HG03460 (cell line): ENCODE measurements around the gene SLC4A1AP.

Source experiments
- ATAC-seq: cut with Tn5 transposase; IDR thresholded peaks from one replicate; pipeline ENCODE4 v1.9.1; 2021; ENCODE audit not compliant: unreplicated experiment

The SLC4A1AP gene

GRCh38 chr2:27717070-27717795, 53.5 kb downstream of the SLC4A1AP start:
- no peak for ATAC-seq

DNA sequence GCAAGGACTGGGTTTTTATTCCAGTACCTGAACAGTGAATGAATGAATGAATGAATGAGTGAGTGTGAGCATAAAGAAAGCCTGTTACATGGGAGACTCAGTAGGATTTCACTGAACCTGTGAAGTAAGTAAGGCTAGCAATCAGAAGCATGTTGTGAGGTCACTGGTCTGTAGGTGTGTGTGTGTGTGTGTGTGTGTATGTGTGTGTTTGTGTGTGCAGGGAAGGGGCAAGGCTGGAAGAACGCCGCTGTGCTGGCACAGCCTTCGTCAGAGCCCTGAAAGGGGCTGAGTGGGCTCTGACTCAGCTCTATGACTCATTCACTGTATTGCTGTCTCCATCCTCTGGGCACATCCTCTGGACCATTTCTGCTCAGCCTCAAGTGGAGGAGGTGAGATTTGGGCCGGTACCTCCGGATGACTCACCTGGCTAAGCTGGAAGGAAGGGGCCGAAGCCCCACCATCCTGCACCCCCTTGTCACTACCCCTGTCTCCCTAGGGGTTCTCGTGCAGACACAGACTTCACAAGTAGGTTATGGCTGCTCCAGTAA, 56.4 kb downstream of the SLC4A1AP start:
- ATAC-seq: no peak

DNA sequence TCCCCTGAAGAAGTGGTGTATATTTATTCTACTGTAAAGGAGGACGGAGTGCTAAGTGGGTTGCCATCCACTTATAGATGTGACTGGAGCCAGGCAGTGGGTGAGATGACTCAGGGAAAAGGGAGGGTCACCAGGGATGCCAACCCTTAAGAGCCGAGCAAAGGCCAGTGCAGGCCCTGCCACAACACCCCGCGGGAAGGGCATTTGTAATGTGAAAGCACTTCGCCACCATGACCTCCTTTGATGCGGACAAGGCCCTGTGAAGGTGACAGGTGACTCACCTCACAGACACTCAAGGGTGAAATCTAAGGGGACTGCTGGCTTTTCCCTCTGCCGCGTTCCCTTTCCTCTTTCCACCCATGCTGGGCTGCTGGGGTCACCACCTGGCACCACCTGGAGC, 57.6 kb downstream of the SLC4A1AP start:
- ATAC-seq: no peak

- no peak for ATAC-seq
Observed at GRCh38 chr2:27721884-27722485, 58.3 kb downstream of the SLC4A1AP start.

- no peak for ATAC-seq
Observed at GRCh38 chr2:27723372-27724144, 59.9 kb downstream of the SLC4A1AP start.

DNA sequence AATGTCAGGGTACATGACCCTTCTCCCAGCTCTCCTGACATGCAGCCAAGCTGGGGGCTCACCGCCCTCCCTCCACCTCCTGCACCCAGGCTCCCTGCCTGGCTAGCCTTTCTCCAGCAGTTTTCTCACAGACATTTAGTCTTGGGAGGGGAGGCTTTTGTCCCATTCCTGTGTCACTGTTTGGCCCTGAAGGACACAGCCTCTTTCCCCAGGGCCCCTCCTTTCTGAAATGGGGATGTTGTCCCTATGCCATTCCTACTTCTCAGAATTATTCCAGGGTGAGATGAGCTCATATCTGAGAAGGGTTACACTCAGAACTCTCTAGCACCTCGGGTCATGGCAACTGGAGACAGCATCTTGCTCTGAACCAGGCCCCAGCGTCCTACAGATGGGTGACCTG, 60.5 kb downstream of the SLC4A1AP start:
- ATAC-seq: no peak

DNA sequence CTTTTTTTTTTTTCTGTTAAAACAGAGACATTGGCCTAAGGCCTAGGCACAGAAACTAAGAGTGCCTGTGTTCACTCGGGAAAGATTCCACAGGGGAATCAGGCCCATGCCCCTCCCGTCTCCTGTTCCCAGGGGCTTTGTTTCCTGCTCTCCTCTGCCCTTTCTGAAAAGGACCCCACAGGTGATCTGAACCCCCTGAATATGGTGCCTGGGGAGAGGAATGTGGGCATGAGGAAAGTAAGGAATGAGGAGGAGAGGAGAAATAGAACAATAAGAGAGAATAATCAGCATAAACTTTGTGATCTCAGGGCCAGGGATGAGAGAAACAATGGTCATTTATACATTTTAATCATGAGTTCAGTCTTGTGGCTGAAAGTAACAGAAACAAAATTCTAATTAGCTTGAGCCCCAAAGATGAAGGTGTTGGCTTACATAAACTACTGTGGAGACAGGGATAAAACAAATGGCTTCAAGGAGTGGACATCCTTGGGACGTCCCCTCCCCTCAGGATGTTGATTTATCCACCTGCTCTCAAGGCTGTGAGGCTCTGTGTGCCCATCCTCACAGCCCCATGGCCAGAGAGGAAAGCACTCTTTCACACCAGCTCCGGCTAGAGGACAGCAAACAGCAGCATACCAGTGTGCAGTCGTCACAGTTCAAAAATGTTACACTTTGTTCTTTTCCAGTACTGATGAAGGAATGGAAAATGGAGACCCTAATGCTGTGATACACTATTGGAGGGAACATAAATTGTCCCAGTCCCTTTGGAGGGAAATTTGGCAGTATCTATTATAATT, 61.4 kb downstream of the SLC4A1AP start:
- no peak for ATAC-seq

DNA sequence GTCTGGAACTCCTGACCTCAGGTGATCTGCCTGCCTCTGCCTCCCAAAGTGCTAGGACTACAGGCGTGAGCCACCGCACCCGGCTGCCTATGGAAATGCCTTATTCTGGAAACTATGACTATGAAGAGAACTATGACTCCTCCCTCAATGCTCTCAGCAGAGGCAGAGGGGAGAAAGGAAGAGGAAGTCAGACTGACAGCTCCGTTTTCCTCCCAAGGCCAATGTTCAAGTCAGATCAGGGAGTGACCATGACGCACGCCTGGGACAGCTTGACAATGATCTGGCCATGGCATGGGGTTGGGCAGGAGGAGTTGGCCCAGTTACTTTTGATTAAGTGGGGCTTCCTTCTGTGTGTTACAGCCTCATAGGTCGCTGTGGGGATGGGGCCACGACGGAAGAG, 63.6 kb downstream of the SLC4A1AP start:
- ATAC-seq: no peak

DNA sequence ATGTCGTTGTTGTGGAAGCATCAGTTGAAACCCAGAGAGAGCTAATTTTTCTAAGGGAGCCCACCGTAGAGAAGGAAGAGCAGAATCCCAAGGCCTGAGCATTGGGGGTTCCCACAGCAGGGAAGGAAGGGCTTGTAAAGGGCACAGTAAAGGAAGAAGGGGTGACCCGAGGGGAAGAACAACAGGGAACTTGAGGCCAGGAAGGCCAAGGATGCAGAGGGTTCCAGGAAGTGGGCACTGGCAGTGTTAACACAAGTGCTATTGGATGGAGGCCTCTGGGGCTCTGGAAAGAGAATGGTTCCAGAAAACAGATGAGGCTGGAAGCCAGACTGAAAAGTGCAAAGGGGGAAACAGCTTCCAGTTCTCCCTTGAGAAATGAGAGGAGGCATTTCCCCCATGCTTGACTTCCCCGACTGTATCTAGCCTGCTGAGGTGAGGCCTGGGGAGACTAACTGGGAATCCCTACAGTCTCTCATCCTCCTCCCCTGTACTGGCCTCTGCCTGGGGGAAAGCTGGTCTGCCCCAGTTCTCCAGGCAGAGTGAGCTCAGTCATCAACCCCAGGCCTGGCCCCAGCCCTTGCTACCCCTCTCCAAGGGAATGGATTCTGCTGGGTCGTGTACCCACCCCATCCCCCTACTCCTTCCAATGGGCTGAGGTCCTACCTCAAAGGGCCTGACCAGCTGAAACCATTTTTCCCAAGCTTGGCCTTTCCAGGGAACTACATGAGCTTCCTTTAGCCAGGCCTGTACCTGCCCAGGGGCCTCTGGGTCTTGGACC, 64.6 kb downstream of the SLC4A1AP start:
- no peak for ATAC-seq

- no peak for ATAC-seq
Observed at GRCh38 chr2:27729198-27729597, 65.5 kb downstream of the SLC4A1AP start.

DNA sequence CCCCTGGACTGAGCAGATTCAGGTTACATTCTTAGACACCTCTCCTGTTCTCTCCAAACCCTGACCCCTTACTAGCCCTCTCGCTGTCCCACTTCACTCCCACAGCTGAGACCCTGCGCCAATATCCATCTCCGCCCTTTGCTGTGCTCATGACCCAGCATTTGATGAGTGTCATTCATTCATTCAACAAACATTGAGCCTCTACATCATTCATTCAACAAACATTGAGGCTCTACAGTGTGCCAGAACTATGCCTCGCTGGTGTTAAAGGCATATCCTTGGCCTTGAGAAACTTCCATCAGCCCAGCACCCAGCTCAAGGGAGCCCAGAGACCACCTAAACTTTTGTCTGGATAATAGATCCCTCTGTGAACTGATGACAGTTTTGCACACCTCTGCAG, 65.9 kb downstream of the SLC4A1AP start:
- ATAC-seq: no peak

DNA sequence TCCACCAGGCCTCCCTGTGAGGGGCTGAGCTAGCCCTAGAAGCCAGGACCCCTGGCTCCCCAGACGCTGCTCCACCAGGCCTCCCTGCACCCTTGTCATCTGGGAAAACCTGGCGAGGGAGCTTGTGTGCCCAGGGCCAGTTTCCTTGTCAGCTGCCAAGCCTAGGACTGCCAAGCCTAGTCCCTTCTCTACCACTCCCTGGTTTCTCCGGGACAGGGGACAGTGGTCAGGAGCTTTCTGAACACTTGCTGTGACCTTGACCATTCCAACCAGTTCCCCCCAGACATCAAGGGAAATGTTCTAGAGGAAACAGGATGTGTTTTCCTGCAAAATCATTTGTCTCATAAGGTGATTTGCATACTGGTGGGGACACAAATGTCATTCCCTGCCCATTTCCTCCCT, 66.6 kb downstream of the SLC4A1AP start:
- no peak for ATAC-seq

GRCh38 chr2:27730980-27731691, 67.4 kb downstream of the SLC4A1AP start:
- ATAC-seq: no peak

GRCh38 chr2:27734305-27734704, 70.6 kb downstream of the SLC4A1AP start:
- ATAC-seq: no peak

GRCh38 chr2:27735263-27735904, 71.7 kb downstream of the SLC4A1AP start:
- no peak for ATAC-seq

GRCh38 chr2:27736031-27736889, 72.6 kb downstream of the SLC4A1AP start:
- no peak for ATAC-seq

- no peak for ATAC-seq
Observed at GRCh38 chr2:27736890-27737204, 73.2 kb downstream of the SLC4A1AP start.

DNA sequence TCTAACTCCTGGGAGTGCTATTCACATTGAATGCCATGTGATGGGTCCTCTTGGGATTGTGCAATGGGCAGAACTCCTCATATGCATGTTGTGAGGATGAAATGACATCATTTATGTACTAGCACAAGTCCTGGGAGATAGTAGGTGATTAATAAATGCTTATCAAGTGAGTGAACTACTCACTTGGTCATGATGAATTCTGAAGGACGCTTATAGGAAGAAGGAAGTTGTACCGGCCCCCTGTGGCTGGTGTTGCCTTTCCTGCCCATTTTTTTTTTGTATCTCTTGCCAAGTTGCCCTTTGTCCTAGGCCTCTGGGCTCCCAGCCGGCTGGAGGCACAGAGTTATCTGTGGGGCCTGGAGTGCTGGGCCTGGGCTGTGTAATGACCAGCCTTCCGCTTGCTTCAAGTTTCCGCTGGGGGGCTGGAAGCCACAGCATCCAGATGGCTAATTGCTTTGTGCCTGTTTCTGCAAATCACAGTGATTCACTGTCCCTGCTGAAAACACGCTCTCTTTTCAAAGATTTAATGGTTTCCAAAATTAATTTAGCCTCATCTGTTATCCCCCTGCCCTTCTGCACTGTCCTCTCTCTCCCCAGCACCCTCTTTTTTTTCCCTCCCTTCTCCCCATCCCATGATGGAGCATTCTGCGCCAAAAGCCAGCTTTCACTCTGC, 74.1 kb downstream of the SLC4A1AP start:
- ATAC-seq: no peak
